HepG2 (cell line): ENCODE results near the gene VEZF1. TPM values are rescaled to one million over a fixed set of nuclear protein-coding genes. Genes with fewer than 3 reads are reported as not detected.

ENCODE experiments used
- ARHGAP35 ChIP-seq: sonication (generic); formaldehyde crosslinking; IDR thresholded peaks from 2 replicates; pipeline ENCODE4 v1.9.0; 2022; ENCODE audit warnings: mild to moderate bottlenecking, inconsistent platforms, moderate library complexity, missing genetic modification reagents, borderline replicate concordance
- CHD4 ChIP-seq: fragments of 200-600 bp; sonication (generic); IDR thresholded peaks from 2 replicates; pipeline ENCODE4 v1.7.0; 2017; ENCODE audit warnings: mild to moderate bottlenecking, low read length, borderline replicate concordance
- HNRNPLL ChIP-seq: fragments of 200-400 bp; formaldehyde crosslinking; IDR thresholded peaks from 2 replicates; pipeline ENCODE4 v1.6.1; 2017; ENCODE audit warnings: mild to moderate bottlenecking, low read depth, low read length; ENCODE audit not compliant: poor library complexity, severe bottlenecking
- MEIS2 ChIP-seq: sonication (generic); formaldehyde crosslinking; IDR thresholded peaks from 2 replicates; pipeline ENCODE4 v1.9.0; 2021; ENCODE audit warnings: mild to moderate bottlenecking, missing genetic modification reagents
- NFYB ChIP-seq: sonication (generic); formaldehyde crosslinking; IDR thresholded peaks from 2 replicates; pipeline ENCODE4 v1.4.0; 2020; ENCODE audit warnings: missing genetic modification reagents
- TCF7L2 ChIP-seq: IDR thresholded peaks from 2 replicates; pipeline ENCODE4 v1.6.1; 2011; ENCODE audit warnings: mild to moderate bottlenecking, low read depth, low read length, moderate library complexity
- XRCC5 ChIP-seq: fragments of 200-400 bp; formaldehyde crosslinking; optimal IDR thresholded peaks from 2 replicates; pipeline ENCODE3; 2017; ENCODE audit warnings: mild to moderate bottlenecking, low read length
- ZBTB2 ChIP-seq: sonication (generic); formaldehyde crosslinking; IDR thresholded peaks from 2 replicates; pipeline ENCODE4 v1.8.0; 2022; ENCODE audit warnings: low read depth, missing genetic modification reagents
- ZBTB21 ChIP-seq: sonication (generic); formaldehyde crosslinking; IDR thresholded peaks from 2 replicates; pipeline ENCODE4 v1.4.0; 2020; ENCODE audit warnings: missing genetic modification reagents
- ZNF276 ChIP-seq: sonication (generic); formaldehyde crosslinking; IDR thresholded peaks from 2 replicates; pipeline ENCODE4 v1.4.0; 2020; ENCODE audit warnings: mild to moderate bottlenecking, low read depth, missing genetic modification reagents
- ZNF3 ChIP-seq: IDR thresholded peaks from 2 replicates; pipeline ENCODE4 v1.7.0; 2017; ENCODE audit warnings: inconsistent platforms
- ZNF350 ChIP-seq: sonication (generic); formaldehyde crosslinking; IDR thresholded peaks from 2 replicates; pipeline ENCODE4 v1.4.0; 2020; ENCODE audit warnings: mild to moderate bottlenecking, low read depth, missing genetic modification reagents, borderline replicate concordance
- ZNF709 ChIP-seq: sonication (generic); formaldehyde crosslinking; IDR thresholded peaks from 2 replicates; pipeline ENCODE4 v1.5.0; 2020; ENCODE audit warnings: mild to moderate bottlenecking, missing genetic modification reagents
- ZNF83 ChIP-seq: sonication (generic); formaldehyde crosslinking; IDR thresholded peaks from 2 replicates; pipeline ENCODE4 v1.4.0; 2020; ENCODE audit warnings: missing genetic modification reagents, mild to moderate bottlenecking, borderline replicate concordance
- polyA plus RNA-seq, 8 experiments: library from polyadenylated mRNA; depleted of rRNA in 3 of 8; stranded (reverse) in 7 of 8; unstranded in 1 of 8; fragments of >200 nt; fragmentation: Illumina TruSeq in 4 of 8; extraction: Trizol in 4 of 8; gene quantifications; 2 replicates each; pipeline versions ENCODE4 v1.2.1 to v1.2.3, GENCODE V29; 2011 to 2016; ENCODE audit warnings: low read depth in 4 of 8, missing spikeins in 1 of 8, mixed read lengths in 1 of 8; ENCODE audit not compliant: insufficient read depth in 1 of 8
- total RNA-seq, 5 experiments: library from RNA; depleted of rRNA; stranded (reverse); fragments of >200 nt; fragmentation: Illumina TruSeq; extraction: Trizol; gene quantifications; 2 replicates each; pipeline ENCODE4 v1.2.3, GENCODE V29; 2016; ENCODE audit warnings: low read depth in 1 of 5
- TF ChIP-seq, protein P1 (sequence below), 2 experiments: fragments of 450-650 bp in 1 of 2; sonication (generic) in 1 of 2; formaldehyde crosslinking in 1 of 2; IDR thresholded peaks; 2 replicates each; pipeline versions ENCODE4 v1.6.1 to v1.8.0; 2016 to 2022; ENCODE audit warnings: antibody characterized with exemption in 1 of 2, mild to moderate bottlenecking in 1 of 2, missing genetic modification reagents in 1 of 2

Gene VEZF1
- total and polyA plus RNA-seq, 2 of the 13 experiments (the other 11 are each of a cell fraction or from before 2014, with no cell fraction given): 45.9 to 49.7 TPM

- TF ChIP-seq, protein P1, sequence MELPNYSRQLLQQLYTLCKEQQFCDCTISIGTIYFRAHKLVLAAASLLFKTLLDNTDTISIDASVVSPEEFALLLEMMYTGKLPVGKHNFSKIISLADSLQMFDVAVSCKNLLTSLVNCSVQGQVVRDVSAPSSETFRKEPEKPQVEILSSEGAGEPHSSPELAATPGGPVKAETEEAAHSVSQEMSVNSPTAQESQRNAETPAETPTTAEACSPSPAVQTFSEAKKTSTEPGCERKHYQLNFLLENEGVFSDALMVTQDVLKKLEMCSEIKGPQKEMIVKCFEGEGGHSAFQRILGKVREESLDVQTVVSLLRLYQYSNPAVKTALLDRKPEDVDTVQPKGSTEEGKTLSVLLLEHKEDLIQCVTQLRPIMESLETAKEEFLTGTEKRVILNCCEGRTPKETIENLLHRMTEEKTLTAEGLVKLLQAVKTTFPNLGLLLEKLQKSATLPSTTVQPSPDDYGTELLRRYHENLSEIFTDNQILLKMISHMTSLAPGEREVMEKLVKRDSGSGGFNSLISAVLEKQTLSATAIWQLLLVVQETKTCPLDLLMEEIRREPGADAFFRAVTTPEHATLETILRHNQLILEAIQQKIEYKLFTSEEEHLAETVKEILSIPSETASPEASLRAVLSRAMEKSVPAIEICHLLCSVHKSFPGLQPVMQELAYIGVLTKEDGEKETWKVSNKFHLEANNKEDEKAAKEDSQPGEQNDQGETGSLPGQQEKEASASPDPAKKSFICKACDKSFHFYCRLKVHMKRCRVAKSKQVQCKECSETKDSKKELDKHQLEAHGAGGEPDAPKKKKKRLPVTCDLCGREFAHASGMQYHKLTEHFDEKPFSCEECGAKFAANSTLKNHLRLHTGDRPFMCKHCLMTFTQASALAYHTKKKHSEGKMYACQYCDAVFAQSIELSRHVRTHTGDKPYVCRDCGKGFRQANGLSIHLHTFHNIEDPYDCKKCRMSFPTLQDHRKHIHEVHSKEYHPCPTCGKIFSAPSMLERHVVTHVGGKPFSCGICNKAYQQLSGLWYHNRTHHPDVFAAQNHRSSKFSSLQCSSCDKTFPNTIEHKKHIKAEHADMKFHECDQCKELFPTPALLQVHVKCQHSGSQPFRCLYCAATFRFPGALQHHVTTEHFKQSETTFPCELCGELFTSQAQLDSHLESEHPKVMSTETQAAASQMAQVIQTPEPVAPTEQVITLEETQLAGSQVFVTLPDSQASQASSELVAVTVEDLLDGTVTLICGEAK (IDR thresholded peaks at IDR 0.05): no peak
- TF ChIP-seq, protein P1 (CRISPR knock-in tag; IDR thresholded peaks at IDR 0.05): no peak
- no peak for TF ChIP-seq ZNF350
- no peak for TF ChIP-seq MEIS2
- no peak for TF ChIP-seq ZNF83 (CRISPR knock-in tag)
- peak; percentile 26 for TF ChIP-seq XRCC5
- no peak for TF ChIP-seq CHD4
- TF ChIP-seq TCF7L2: no peak
- TF ChIP-seq ZNF3 (CRISPR knock-in tag): no peak
- no peak for TF ChIP-seq NFYB (CRISPR knock-in tag)
- no peak for TF ChIP-seq HNRNPLL
- TF ChIP-seq ZNF709: no peak
- 0 out of 2 replicates have a peak, but pooled peaks have one; percentile 40 for TF ChIP-seq ZNF276
- TF ChIP-seq ZBTB2 (CRISPR knock-in tag): no peak
- TF ChIP-seq ARHGAP35 (CRISPR knock-in tag): no peak
- no peak for TF ChIP-seq ZBTB21 (CRISPR knock-in tag)
These were observed 7.3 kb upstream of the VEZF1 start (continued) for GRCh38 chr17:57995076-57995956.
